Right atrium auricular region (tissue), 2 donors: Measurements from ENCODE around the gene RAB1B. TPM values are rescaled to one million over a fixed set of nuclear protein-coding genes. Genes with fewer than 3 reads are reported as not detected.

ENCODE experiments used
- DNase-seq: peaks from one replicate; pipeline ENCODE4 v3.0.0-alpha.2; 2019; ENCODE audit warnings: low spot score
- H3K27ac ChIP-seq, 2 donors: fragments of 200-600 bp; sonication (generic); 1 replicate in 1 of 2; 2 replicates in 1 of 2; pipeline ENCODE4 v1.5.1; 2016 to 2019
- H3K27me3 ChIP-seq, 2 donors: fragments of 200-600 bp; sonication (generic); one replicate each; pipeline versions ENCODE4 v1.5.1 to v1.6.0; 2017 to 2019
- H3K36me3 ChIP-seq: fragments of 200-600 bp; sonication (generic); one replicate; pipeline ENCODE4 v1.5.1; 2016
- H3K4me1 ChIP-seq, 2 donors: fragments of 200-600 bp; sonication (generic); one replicate each; pipeline versions ENCODE4 v1.5.1 to v1.6.0; 2017 to 2019
- H3K4me3 ChIP-seq, 2 donors: fragments of 200-600 bp; sonication (generic); 1 replicate in 1 of 2; 2 replicates in 1 of 2; pipeline ENCODE4 v1.5.1; 2017 to 2019; ENCODE audit warnings: mild to moderate bottlenecking in 1 of 2, moderate library complexity in 1 of 2
- H3K9me3 ChIP-seq, 2 donors: fragments of 200-600 bp; sonication (generic); one replicate each; pipeline ENCODE4 v1.5.1; 2019
- CTCF ChIP-seq, 2 donors: fragments of 200-600 bp; sonication (generic); IDR thresholded peaks; one replicate each; pipeline ENCODE4 v1.5.1; 2019; ENCODE audit warnings: antibody characterized with exemption in 2 of 2
- total RNA-seq, 2 donors: library from RNA; depleted of rRNA; stranded (reverse); fragments of >200 nt; gene quantifications; one replicate each; pipeline ENCODE4 v1.1.0, GENCODE V29; 2016

RAB1B gene
- total RNA-seq, 2 donors from 2014 or later = 95.6 to 115 TPM

DNA sequence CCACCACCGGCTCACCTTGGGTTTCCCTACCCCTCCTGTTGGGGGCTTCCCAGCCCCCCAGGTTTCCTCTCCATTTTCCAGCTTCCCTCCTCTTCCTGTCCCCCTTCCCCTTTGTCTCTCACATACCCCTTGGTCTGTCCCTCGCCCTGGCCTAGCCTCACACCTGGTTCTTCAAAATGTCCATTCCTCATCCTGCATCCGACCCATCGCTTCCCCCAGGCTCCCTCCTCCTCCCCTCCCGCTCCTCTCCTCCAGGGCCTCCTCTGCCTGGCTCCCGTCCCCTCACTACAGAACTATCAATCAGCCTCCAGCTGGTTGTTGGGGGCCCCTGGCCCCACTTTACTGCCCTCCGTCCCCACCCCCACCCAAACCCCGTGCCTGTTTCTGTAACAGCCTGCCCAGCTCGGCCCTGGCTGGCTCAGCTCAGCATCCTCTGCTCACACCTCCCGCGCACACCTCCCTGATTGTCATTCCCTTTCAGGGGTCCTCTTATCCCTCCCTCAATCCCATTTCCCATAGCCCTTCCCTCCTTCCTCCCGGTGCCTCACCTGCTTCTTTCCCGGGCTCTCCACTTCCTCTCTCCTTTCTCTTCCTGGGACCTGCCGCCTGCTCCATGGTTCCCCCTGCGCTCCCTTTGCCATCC is 10.8 kb downstream of the RAB1B start:
- Histone ChIP-seq H3K9me3 (no peaks in the 10 kb centered on the region), H3K27me3 (no peaks in the 10 kb centered on the region), H3K27ac (no peak overlapping the region), H3K36me3 (peaks cover 23% of the 10 kb centered on the region), H3K4me3 (no peak overlapping the region), H3K4me1 (peaks cover 0 to 29% of the 10 kb centered on the region in 2 donors)
- TF ChIP-seq CTCF (IDR thresholded peaks at IDR 0.05) = no peak
- DNase-seq = no peak

DNA sequence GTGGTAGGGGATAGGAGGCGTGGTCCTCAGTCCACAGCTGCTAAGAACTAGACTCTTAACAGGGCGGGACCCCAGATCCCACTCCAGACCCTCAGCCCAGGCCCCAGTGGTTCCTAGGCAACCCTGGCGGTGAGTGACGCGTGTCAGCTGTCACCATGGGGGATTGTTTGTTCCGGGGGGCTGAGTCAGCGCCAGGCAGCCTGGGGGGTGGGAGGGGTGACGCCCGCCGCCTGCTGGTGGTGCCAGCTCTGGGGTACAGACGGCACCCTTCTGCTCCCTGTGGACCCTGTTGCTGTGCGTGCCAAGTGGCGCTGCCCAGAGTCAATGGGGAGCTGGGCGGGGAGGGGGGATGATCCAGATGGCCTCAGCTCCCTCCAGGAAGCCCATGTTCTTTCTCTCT is 12.0 kb downstream of the RAB1B start:
- H3K27ac ChIP-seq = no peak overlapping the region
- no peaks in the 10 kb centered on the region for H3K27me3 ChIP-seq
- H3K4me1 ChIP-seq = peaks cover 0 to 33% of the 10 kb centered on the region in 2 donors
- no peak overlapping the region for H3K4me3 ChIP-seq
- H3K36me3 ChIP-seq = peaks cover 19% of the 10 kb centered on the region
- no peaks in the 10 kb centered on the region for H3K9me3 ChIP-seq
- DNase-seq = no peak
- TF ChIP-seq CTCF (IDR thresholded peaks at IDR 0.05) = no peak

GRCh38 chr11:66281001-66281400 is 12.6 kb downstream of the RAB1B start:
- Histone ChIP-seq H3K27me3 (no peaks in the 10 kb centered on the region), H3K4me3 (no peak overlapping the region), H3K36me3 (peaks cover 13% of the 10 kb centered on the region), H3K9me3 (no peaks in the 10 kb centered on the region), H3K27ac (no peak overlapping the region), H3K4me1 (peaks cover 0 to 38% of the 10 kb centered on the region in 2 donors)
- no peak for DNase-seq
- no peak for TF ChIP-seq CTCF (IDR thresholded peaks at IDR 0.05)

- Histone ChIP-seq H3K4me1 (peaks cover 0 to 43% of the 10 kb centered on the region in 2 donors), H3K27ac (no peak overlapping the region), H3K9me3 (no peaks in the 10 kb centered on the region), H3K27me3 (no peaks in the 10 kb centered on the region), H3K4me3 (no peak overlapping the region), H3K36me3 (peaks cover 8% of the 10 kb centered on the region)
- TF ChIP-seq CTCF (IDR thresholded peaks at IDR 0.05) = no peak
- DNase-seq = no peak
Observed at GRCh38 chr11:66281776-66282467, 13.5 kb downstream of the RAB1B start.

DNA sequence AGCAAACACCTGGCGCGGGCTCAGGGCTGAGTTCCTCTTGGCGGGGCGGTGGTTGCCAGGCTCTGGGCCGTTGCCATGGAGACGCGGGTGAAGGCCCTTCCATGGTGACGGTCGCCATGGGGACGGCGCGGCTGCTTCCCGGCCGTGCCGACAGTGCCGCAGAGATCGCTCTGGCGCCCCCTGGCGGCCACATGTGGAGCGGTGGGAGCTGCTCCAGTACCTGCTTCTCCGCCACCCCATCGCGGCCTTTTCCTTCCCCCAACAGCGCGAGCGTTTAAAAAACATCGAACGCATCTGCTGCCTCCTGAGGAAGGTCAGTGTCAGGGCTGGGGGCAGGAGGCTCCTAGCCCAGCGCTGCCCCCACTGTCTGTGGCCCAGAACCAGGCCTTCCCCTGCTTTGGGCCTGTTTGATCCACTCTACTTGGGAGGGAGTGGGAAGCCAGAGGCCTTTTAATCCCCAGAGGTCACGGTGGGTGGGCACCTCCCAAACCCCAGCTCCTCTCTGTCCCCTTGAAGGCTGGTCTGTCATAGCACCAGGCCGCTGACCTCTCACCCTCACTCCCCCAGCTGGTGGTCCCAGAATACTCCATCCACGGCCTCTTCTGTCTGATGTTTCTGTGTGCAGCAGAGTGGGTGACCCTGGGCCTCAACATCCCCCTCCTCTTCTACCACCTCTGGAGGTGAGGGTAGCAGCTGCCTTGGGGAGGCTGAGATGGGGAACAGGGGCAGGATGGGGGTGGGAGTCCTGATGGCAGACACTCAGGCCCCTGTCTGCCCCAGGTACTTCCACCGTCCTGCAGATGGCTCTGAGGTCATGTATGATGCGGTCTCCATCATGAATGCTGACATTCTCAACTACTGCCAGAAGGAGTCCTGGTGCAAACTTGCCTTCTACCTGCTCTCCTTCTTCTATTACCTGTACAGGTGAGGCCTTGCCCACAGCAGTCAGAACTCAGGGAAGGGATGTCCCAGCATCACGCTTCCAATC is 14.3 kb downstream of the RAB1B start:
- DNase-seq = peak; percentile 96
- peak; percentile 98 to 99 for TF ChIP-seq CTCF (IDR thresholded peaks at IDR 0.05)
- H3K27me3 ChIP-seq = no peaks in the 10 kb centered on the region
- H3K4me3 ChIP-seq = no peak overlapping the region
- H3K9me3 ChIP-seq = no peaks in the 10 kb centered on the region
- H3K4me1 ChIP-seq = peaks cover 0 to 45% of the 10 kb centered on the region in 2 donors
- peaks cover 8% of the 10 kb centered on the region for H3K36me3 ChIP-seq
- H3K27ac ChIP-seq = no peak overlapping the region
